ENCODE measurements around the gene RPS6KB2. TPM values are rescaled to one million over a fixed set of nuclear protein-coding genes. Genes with fewer than 3 reads are reported as not detected.

Gene RPS6KB2
- total RNA-seq, 1 experiment from 2014 or later = 170 TPM

DNA sequence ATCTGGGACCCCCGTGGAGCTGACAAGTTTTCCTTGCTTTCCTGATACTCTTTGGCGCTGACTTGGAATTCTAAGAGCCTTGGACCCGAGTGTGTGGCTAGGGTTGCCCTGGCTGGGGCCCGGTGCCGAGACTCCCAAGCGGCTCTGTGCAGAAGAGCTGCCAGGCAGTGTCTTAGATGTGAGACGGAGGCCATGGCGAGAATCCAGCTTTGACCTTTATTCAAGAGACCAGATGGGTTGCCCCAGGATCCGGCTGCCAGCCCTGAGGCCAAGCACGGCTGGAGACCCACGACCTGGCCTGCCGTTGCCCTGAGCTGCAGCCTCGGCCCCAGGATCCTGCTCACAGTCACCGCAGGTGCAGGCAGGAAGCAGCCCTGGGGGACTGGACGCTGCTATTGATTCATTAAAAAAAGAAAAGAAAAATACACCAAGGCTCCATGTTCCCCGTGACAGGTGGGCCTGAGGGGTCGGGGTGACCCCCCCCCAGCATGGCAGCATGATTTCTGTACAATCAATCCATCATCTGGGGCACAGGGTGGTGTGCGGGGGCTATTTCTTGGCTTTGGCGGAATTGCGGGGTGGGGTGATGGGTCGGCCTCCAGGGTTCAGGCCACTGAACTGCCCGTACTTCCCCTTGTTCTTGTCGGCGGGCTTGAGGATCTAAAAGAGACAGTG, 30.2 kb upstream of the RPS6KB2 start:
- Histone ChIP-seq H3F3A (ENCODE audit: low read length, unreplicated experiment) (no peaks in the 10 kb centered on the region), H3K27ac (ENCODE audit: low read length) (no peak overlapping the region), H3K9me3 (ENCODE audit: low read length) (no peaks in the 10 kb centered on the region), H4K20me1 (ENCODE audit: low read length) (peaks cover 16% of the 10 kb centered on the region; the same call in 1 of the 2 replicates), H3K79me2 (ENCODE audit: low read length) (peaks cover 28% of the 10 kb centered on the region), H3K27me3 (ENCODE audit: low read length) (no peaks in the 10 kb centered on the region), H3K9ac (ENCODE audit: low read length) (no peak overlapping the region), H3K36me3 (ENCODE audit: low read depth, low read length) (peaks cover 24% of the 10 kb centered on the region), H3K4me1 (ENCODE audit: insufficient read depth, low read length) (peaks cover 11% of the 10 kb centered on the region), H3K9me2 (replicated peaks; ENCODE audit: low read length) (no peaks in the 10 kb centered on the region), H2AFZ (ENCODE audit: low read length) (no peak overlapping the region), H3K4me3 (ENCODE audit: low read length) (no peak overlapping the region), H3K4me2 (ENCODE audit: low read length) (no peak overlapping the region)
- no peak for DNase-seq
- intact Hi-C loops (cut with micrococcal nuclease) = no loop called here
- TF ChIP-seq, protein P1, sequence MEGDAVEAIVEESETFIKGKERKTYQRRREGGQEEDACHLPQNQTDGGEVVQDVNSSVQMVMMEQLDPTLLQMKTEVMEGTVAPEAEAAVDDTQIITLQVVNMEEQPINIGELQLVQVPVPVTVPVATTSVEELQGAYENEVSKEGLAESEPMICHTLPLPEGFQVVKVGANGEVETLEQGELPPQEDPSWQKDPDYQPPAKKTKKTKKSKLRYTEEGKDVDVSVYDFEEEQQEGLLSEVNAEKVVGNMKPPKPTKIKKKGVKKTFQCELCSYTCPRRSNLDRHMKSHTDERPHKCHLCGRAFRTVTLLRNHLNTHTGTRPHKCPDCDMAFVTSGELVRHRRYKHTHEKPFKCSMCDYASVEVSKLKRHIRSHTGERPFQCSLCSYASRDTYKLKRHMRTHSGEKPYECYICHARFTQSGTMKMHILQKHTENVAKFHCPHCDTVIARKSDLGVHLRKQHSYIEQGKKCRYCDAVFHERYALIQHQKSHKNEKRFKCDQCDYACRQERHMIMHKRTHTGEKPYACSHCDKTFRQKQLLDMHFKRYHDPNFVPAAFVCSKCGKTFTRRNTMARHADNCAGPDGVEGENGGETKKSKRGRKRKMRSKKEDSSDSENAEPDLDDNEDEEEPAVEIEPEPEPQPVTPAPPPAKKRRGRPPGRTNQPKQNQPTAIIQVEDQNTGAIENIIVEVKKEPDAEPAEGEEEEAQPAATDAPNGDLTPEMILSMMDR (conservative IDR thresholded peaks at IDR 0.05; ENCODE audit: low read depth, low read length) = no peak
- TF ChIP-seq EZH2 (IDR thresholded peaks at IDR 0.05; ENCODE audit: low read length, unreplicated experiment) (no peak), EZH2phosphoT487 (IDR thresholded peaks at IDR 0.05; ENCODE audit: borderline replicate concordance, low read length) (no peak)
- BruUV-seq (replicated peaks) = no TSS peak
- ChIA-PET POLR2A (ENCODE audit: unreplicated experiment) (interaction anchor here (0.6 kb wide), 1 partner anchor 23 kb away, joined by 4 read pairs; no protein-coding TSS in a partner anchor), CTCF (no interaction called here)
- ATAC-seq = no peak

GRCh38 chr11:67398661-67399563, 29.4 kb upstream of the RPS6KB2 start:
- Histone ChIP-seq H4K20me1 (ENCODE audit: low read length) (peaks cover 16% of the 10 kb centered on the region; the same call in 1 of the 2 replicates), H3F3A (ENCODE audit: low read length, unreplicated experiment) (no peaks in the 10 kb centered on the region), H3K4me2 (ENCODE audit: low read length) (no peak overlapping the region), H3K27me3 (ENCODE audit: low read length) (no peaks in the 10 kb centered on the region), H3K79me2 (ENCODE audit: low read length) (peaks cover 28% of the 10 kb centered on the region), H3K4me3 (ENCODE audit: low read length) (no peak overlapping the region), H3K9me2 (replicated peaks; ENCODE audit: low read length) (no peaks in the 10 kb centered on the region), H3K27ac (ENCODE audit: low read length) (no peak overlapping the region), H3K4me1 (ENCODE audit: insufficient read depth, low read length) (peaks cover 11% of the 10 kb centered on the region), H3K36me3 (ENCODE audit: low read depth, low read length) (peaks cover 24% of the 10 kb centered on the region), H3K9me3 (ENCODE audit: low read length) (no peaks in the 10 kb centered on the region), H2AFZ (ENCODE audit: low read length) (no peak overlapping the region), H3K9ac (ENCODE audit: low read length) (no peak overlapping the region)
- intact Hi-C loops (cut with micrococcal nuclease) = no loop called here
- ATAC-seq (no peak), DNase-seq (no peak)
- no TSS peak for BruUV-seq (replicated peaks)
- ChIA-PET POLR2A (ENCODE audit: unreplicated experiment) (no interaction called here), CTCF (interaction anchor here (1.3 kb wide), 1 partner anchor 53 kb away, joined by 3 read pairs; no protein-coding TSS in a partner anchor)
- TF ChIP-seq, protein P1 (conservative IDR thresholded peaks at IDR 0.05; ENCODE audit: low read depth, low read length) = no peak

Data from PC-3 (cell line).